Measurements from ENCODE around the gene NFXL1. TPM values are rescaled to one million over a fixed set of nuclear protein-coding genes. Genes with fewer than 3 reads are reported as not detected.
"Not testable (repeated sequence)": the region's sequence is repeated elsewhere in the genome, so short reads cannot be mapped to it uniquely, and the experiment has no call there.

The NFXL1 gene
- total RNA-seq, 2 donors from 2014 or later = 12.1 to 21.9 TPM

- not testable (repeated sequence) for DNase-seq (ENCODE audit: low spot score); H3K4me3 Mint-ChIP-seq; H3K9me3 Mint-ChIP-seq; ATAC-seq; H3K27ac Mint-ChIP-seq
- H3K4me1 Mint-ChIP-seq (ENCODE audit: low read depth in 2 of 2) = peaks cover 12 to 13% of the 10 kb centered on the region in 2 donors
- peaks cover 35 to 56% of the 10 kb centered on the region in 2 donors for H3K27me3 Mint-ChIP-seq
- H3K36me3 Mint-ChIP-seq = peaks cover 13% of the 10 kb centered on the region
Measured at GRCh38 chr4:47922436-47923260, 8.3 kb upstream of the NFXL1 start.

DNA sequence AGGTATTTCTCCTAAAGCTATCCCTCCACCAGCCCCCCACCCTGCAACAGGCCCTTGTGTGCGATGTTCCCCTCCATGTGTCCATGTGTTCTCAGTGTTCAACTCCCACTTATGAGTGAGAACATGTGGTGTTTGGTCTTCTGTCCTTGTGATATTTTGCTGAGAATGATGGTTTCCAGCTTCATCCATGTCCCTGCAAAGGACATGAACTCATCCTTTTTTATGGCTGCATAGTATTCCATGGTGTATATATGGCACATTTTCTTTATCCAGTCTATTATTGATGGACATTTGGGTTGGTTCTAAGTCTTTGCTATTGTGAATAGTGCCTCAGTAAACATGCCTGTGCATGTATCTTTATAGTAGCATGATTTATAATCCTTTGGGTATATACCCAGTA is 2.8 kb upstream of the NFXL1 start:
- H3K27ac Mint-ChIP-seq; H3K9me3 Mint-ChIP-seq; DNase-seq (ENCODE audit: low spot score); H3K4me3 Mint-ChIP-seq; ATAC-seq: not testable (repeated sequence)
- H3K36me3 Mint-ChIP-seq = peaks cover 21% of the 10 kb centered on the region
- H3K4me1 Mint-ChIP-seq (ENCODE audit: low read depth in 2 of 2) = peaks cover 26 to 27% of the 10 kb centered on the region in 2 donors
- H3K27me3 Mint-ChIP-seq = peaks cover 17 to 24% of the 10 kb centered on the region in 2 donors

DNA sequence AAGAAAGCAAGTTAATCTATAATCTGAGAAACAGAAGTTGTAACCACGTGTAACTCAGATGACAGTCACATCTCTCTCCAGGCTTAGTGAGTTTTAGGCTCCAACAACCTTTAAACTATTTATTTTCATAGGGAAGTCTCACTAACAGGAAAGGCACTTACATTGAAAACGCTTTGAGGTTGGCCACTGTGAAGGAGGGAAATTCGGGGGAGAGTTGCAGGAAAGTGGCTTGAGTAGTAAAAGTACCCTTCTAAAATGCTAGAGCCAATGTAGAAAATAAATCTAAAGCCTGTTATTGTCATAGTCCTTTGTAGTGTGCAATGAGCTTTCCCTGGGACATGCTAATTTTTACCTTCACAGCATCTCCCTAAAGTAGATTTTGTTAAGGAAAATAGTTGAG is 995 bp upstream of the NFXL1 start:
- Mint-ChIP-seq H3K27me3 (peaks cover 8 to 11% of the 10 kb centered on the region in 2 donors), H3K4me1 (ENCODE audit: low read depth in 2 of 2) (peaks cover 28 to 33% of the 10 kb centered on the region in 2 donors), H3K36me3 (peaks cover 21% of the 10 kb centered on the region), H3K27ac (peak overlapping the region; percentile 82 to 90), H3K4me3 (peak overlapping the region; percentile 96), H3K9me3 (peaks cover 8% of the 10 kb centered on the region)
- ATAC-seq (no peak), DNase-seq (ENCODE audit: low spot score) (peak; percentile 66)

DNA sequence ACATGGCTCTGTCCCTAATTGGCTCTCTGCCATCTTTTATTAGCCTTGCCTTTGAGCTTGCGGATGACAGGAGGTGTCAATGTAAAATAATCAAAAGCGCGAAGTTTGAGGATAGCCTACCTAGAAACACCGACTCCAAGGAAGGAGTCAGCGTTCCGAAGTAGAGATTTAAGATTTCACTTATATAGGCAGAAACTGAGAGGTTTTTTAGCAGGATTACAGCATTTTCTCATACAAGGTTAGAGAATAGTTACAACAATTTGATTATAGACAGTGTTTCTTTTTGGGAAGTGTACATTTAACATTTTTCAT is 499 bp upstream of the NFXL1 start:
- peak overlapping the region; percentile 82 to 90 for H3K27ac Mint-ChIP-seq
- H3K36me3 Mint-ChIP-seq = peaks cover 21% of the 10 kb centered on the region
- ATAC-seq (no peak), DNase-seq (ENCODE audit: low spot score) (no peak)
- peaks cover 3 to 6% of the 10 kb centered on the region in 2 donors for H3K27me3 Mint-ChIP-seq
- peak overlapping the region; percentile 96 for H3K4me3 Mint-ChIP-seq
- peaks cover 8% of the 10 kb centered on the region for H3K9me3 Mint-ChIP-seq
- peaks cover 24 to 29% of the 10 kb centered on the region in 2 donors for H3K4me1 Mint-ChIP-seq (ENCODE audit: low read depth in 2 of 2)

DNA sequence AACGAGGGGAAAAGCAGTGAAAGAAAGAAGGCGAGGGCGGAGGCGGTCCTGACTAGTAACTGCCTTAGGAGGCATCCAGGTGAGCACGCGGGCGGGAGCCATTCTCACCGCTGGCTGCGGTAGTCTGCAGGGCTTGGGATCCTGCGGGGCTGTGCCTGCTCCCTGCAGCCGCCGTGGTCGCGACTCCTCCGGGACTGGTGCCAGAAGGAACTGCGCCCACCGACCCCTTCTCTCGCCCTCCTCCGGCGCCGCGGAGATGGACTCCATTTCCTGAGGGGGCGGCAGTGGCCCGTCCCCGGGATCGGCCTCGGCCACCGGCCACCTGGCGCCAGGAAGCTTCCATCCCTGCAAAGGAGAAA is 543 bp downstream of the NFXL1 start:
- peaks cover 6% of the 10 kb centered on the region for H3K9me3 Mint-ChIP-seq
- H3K36me3 Mint-ChIP-seq = peaks cover 18% of the 10 kb centered on the region
- H3K4me3 Mint-ChIP-seq = peak overlapping the region; percentile 96
- peaks cover 0 to 3% of the 10 kb centered on the region in 2 donors for H3K27me3 Mint-ChIP-seq
- peak overlapping the region; percentile 82 to 90 for H3K27ac Mint-ChIP-seq
- peak in 1 of 2 donors; percentile 28 for ATAC-seq
- H3K4me1 Mint-ChIP-seq (ENCODE audit: low read depth in 2 of 2) = peaks cover 22 to 29% of the 10 kb centered on the region in 2 donors
- DNase-seq (ENCODE audit: low spot score) = no peak

DNA sequence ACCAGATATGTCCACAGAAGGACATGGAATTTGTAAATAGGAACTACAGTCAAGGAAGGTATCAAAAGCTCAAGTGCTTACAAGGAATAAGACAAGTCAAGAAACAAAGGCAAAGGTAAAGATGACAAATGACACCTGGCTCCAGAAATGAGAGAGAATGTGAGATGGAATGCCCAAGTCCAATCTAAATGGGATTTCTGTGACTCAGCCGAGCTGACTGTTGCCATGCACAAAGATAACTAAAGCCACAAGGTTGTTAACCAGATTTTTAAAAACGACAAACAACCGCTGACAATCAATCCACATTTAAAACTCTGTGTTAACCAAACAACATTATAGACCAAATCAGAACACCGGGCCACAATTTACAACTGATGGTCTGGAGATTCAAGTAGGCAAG is 1.1 kb downstream of the NFXL1 start:
- Mint-ChIP-seq H3K4me3 (peak overlapping the region; percentile 96), H3K9me3 (peaks cover 3% of the 10 kb centered on the region), H3K27me3 (no peaks in the 10 kb centered on the region), H3K27ac (peak overlapping the region; percentile 82 to 90), H3K36me3 (peaks cover 16% of the 10 kb centered on the region), H3K4me1 (ENCODE audit: low read depth in 2 of 2) (peaks cover 22 to 29% of the 10 kb centered on the region in 2 donors)
- ATAC-seq = no peak
- no peak for DNase-seq (ENCODE audit: low spot score)

GRCh38 chr4:47907089-47907646 is 7.2 kb downstream of the NFXL1 start:
- Mint-ChIP-seq H3K4me3 (no peak overlapping the region), H3K27me3 (no peaks in the 10 kb centered on the region), H3K4me1 (ENCODE audit: low read depth in 2 of 2) (peaks cover 3 to 7% of the 10 kb centered on the region in 2 donors), H3K9me3 (no peaks in the 10 kb centered on the region), H3K36me3 (peaks cover 15% of the 10 kb centered on the region), H3K27ac (no peak overlapping the region)
- DNase-seq (ENCODE audit: low spot score) = no peak
- no peak for ATAC-seq

GRCh38 chr4:47899639-47900038 is 14.7 kb downstream of the NFXL1 start:
- Mint-ChIP-seq H3K4me3 (no peak overlapping the region), H3K9me3 (no peaks in the 10 kb centered on the region), H3K36me3 (peaks cover 16% of the 10 kb centered on the region), H3K27me3 (no peaks in the 10 kb centered on the region), H3K4me1 (ENCODE audit: low read depth in 2 of 2) (no peaks in the 10 kb centered on the region), H3K27ac (no peak overlapping the region)
- no peak for ATAC-seq
- no peak for DNase-seq (ENCODE audit: low spot score)

GRCh38 chr4:47891928-47892327 is 22.5 kb downstream of the NFXL1 start:
- Mint-ChIP-seq H3K4me1 (ENCODE audit: low read depth in 2 of 2) (no peaks in the 10 kb centered on the region), H3K4me3 (no peak overlapping the region), H3K27me3 (no peaks in the 10 kb centered on the region), H3K27ac (no peak overlapping the region), H3K9me3 (no peaks in the 10 kb centered on the region), H3K36me3 (peaks cover 35% of the 10 kb centered on the region)
- ATAC-seq (no peak), DNase-seq (ENCODE audit: low spot score) (no peak)

GRCh38 chr4:47882228-47882627 is 32.2 kb downstream of the NFXL1 start:
- ATAC-seq (no peak), DNase-seq (ENCODE audit: low spot score) (no peak)
- H3K4me1 Mint-ChIP-seq (ENCODE audit: low read depth in 2 of 2) = peaks cover 0 to 3% of the 10 kb centered on the region in 2 donors
- H3K36me3 Mint-ChIP-seq = peaks cover 24% of the 10 kb centered on the region
- no peak overlapping the region for H3K27ac Mint-ChIP-seq
- H3K27me3 Mint-ChIP-seq = no peaks in the 10 kb centered on the region
- no peak overlapping the region for H3K4me3 Mint-ChIP-seq
- no peaks in the 10 kb centered on the region for H3K9me3 Mint-ChIP-seq

DNA sequence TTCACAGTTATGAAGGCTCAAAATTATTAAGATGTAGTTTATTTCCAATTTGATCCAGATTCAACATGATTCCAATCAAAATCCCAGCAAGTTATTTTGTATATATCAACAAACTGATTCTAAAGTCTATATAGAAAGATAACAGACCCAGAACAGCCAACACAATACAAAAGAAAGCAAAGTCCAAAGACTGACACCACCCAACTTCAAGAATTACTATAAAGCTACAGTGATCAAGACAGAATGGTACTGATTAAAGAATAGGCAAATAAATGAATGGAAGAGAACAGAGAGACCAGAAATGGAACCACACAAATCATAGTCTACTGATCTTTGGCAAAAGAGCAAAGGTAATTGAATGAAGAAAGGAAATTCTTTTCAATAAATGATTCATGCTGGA is 34.9 kb downstream of the NFXL1 start:
- ATAC-seq = no peak
- no peak for DNase-seq (ENCODE audit: low spot score)
- Mint-ChIP-seq H3K27me3 (no peaks in the 10 kb centered on the region), H3K4me1 (ENCODE audit: low read depth in 2 of 2) (peaks cover 5% of the 10 kb centered on the region in 2 donors), H3K36me3 (peaks cover 37% of the 10 kb centered on the region), H3K9me3 (no peaks in the 10 kb centered on the region), H3K27ac (no peak overlapping the region), H3K4me3 (no peak overlapping the region)

GRCh38 chr4:47876784-47877546 is 37.4 kb downstream of the NFXL1 start:
- no peak overlapping the region for H3K4me3 Mint-ChIP-seq
- ATAC-seq (no peak), DNase-seq (ENCODE audit: low spot score) (no peak)
- peaks cover 11 to 12% of the 10 kb centered on the region in 2 donors for H3K4me1 Mint-ChIP-seq (ENCODE audit: low read depth in 2 of 2)
- no peaks in the 10 kb centered on the region for H3K27me3 Mint-ChIP-seq
- H3K9me3 Mint-ChIP-seq = no peaks in the 10 kb centered on the region
- H3K36me3 Mint-ChIP-seq = peaks cover 40% of the 10 kb centered on the region
- H3K27ac Mint-ChIP-seq = no peak overlapping the region

GRCh38 chr4:47876310-47876709 is 38.1 kb downstream of the NFXL1 start:
- ATAC-seq = no peak
- Mint-ChIP-seq H3K27me3 (no peaks in the 10 kb centered on the region), H3K36me3 (peaks cover 40% of the 10 kb centered on the region), H3K27ac (no peak overlapping the region), H3K4me1 (ENCODE audit: low read depth in 2 of 2) (peaks cover 11 to 12% of the 10 kb centered on the region in 2 donors), H3K9me3 (no peaks in the 10 kb centered on the region), H3K4me3 (no peak overlapping the region)
- no peak for DNase-seq (ENCODE audit: low spot score)
